ENCODE measurements around the gene HSPG2. TPM values are rescaled to one million over a fixed set of nuclear protein-coding genes. Genes with fewer than 3 reads are reported as not detected.
"Not testable (repeated sequence)": the region's sequence is repeated elsewhere in the genome, so short reads cannot be mapped to it uniquely, and the experiment has no call there.

HSPG2 gene
- total RNA-seq, 1 donor from 2014 or later: 179 TPM

DNA sequence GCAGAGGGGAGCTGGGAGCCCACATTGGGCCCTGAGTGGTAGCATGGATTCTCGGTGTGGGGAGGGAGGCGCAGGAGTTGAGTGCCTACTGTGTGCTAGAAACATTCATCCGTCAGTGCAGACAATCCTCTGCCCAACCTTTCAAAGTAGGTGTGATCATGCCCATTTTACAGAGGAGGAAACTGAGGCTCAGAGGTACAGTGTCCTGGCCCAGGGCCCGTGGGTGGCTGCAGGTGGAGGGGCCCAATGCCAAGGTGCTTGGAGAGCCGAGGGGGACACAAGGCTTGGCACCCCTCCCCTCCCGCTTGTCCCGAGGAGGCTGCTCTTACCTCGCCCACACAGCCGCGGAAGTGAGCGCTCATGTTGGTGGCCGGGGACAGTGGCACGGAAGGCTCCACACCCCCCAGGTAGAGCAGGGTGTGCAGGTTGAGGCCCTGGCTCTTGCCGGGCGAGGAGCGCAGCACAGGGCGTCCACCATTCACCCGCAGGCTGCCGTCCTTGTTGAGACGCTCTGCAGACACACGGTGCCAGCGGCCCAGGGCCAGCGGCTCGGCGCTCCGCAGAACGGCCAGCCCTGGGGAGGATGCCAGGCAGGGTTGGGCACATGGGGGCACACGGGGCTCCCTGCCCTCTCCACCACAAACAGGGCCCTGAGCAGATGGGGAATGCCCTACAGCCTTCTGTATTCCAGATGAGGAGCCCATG lies 108.5 kb downstream of the HSPG2 start:
- no peak for DNase-seq (ENCODE audit: extremely low spot score in 2 of 2)
- no peaks in the 10 kb centered on the region for H3K9me3 ChIP-seq
- H3K27me3 ChIP-seq: no peaks in the 10 kb centered on the region
- peaks cover 0 to 96% of the 10 kb centered on the region in 2 donors for H3K36me3 ChIP-seq
- TF ChIP-seq, protein P1, sequence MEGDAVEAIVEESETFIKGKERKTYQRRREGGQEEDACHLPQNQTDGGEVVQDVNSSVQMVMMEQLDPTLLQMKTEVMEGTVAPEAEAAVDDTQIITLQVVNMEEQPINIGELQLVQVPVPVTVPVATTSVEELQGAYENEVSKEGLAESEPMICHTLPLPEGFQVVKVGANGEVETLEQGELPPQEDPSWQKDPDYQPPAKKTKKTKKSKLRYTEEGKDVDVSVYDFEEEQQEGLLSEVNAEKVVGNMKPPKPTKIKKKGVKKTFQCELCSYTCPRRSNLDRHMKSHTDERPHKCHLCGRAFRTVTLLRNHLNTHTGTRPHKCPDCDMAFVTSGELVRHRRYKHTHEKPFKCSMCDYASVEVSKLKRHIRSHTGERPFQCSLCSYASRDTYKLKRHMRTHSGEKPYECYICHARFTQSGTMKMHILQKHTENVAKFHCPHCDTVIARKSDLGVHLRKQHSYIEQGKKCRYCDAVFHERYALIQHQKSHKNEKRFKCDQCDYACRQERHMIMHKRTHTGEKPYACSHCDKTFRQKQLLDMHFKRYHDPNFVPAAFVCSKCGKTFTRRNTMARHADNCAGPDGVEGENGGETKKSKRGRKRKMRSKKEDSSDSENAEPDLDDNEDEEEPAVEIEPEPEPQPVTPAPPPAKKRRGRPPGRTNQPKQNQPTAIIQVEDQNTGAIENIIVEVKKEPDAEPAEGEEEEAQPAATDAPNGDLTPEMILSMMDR (IDR thresholded peaks at IDR 0.05): no peak
- no peak for TF ChIP-seq POLR2A (IDR thresholded peaks at IDR 0.05)
- TF ChIP-seq POLR2AphosphoS5 (IDR thresholded peaks at IDR 0.05; ENCODE audit: insufficient read depth in 1 of 2, low read depth in 1 of 2): no peak
- H3K27ac ChIP-seq: no peak overlapping the region
- no peak overlapping the region for H3K4me3 ChIP-seq
- intact Hi-C loops (cut with DNase I): no loop called here
- no peaks in the 10 kb centered on the region for H3K4me1 ChIP-seq

DNA sequence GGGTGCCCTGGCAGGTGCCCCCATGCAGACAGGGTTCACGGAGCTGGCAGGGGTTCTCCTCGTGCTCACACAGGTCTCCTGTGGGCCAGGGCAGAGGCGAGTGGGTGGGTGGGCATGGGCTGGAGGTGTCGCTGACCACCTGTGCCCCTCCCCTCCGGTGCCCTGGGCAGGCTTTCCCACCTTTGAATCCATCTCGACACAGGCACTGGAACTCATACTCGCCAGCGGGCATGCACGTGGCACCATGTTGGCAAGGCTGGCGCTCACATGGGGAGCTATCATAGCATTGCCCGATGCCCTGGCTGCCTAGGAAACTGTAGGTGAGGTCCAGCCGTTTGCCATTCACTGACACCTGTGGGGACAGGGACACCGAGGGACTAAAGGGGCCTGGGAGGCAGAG lies 109.0 kb downstream of the HSPG2 start:
- Histone ChIP-seq H3K36me3 (peaks cover 2 to 96% of the 10 kb centered on the region in 2 donors), H3K27ac (no peak overlapping the region), H3K4me1 (no peaks in the 10 kb centered on the region), H3K27me3 (no peaks in the 10 kb centered on the region), H3K9me3 (no peaks in the 10 kb centered on the region), H3K4me3 (no peak overlapping the region)
- no peak for DNase-seq (ENCODE audit: extremely low spot score in 2 of 2)
- intact Hi-C loops (cut with DNase I): no loop called here
- no peak for TF ChIP-seq POLR2AphosphoS5 (IDR thresholded peaks at IDR 0.05; ENCODE audit: insufficient read depth in 1 of 2, low read depth in 1 of 2)
- no peak for TF ChIP-seq POLR2A (IDR thresholded peaks at IDR 0.05)
- TF ChIP-seq, protein P1 (IDR thresholded peaks at IDR 0.05): no peak

DNA sequence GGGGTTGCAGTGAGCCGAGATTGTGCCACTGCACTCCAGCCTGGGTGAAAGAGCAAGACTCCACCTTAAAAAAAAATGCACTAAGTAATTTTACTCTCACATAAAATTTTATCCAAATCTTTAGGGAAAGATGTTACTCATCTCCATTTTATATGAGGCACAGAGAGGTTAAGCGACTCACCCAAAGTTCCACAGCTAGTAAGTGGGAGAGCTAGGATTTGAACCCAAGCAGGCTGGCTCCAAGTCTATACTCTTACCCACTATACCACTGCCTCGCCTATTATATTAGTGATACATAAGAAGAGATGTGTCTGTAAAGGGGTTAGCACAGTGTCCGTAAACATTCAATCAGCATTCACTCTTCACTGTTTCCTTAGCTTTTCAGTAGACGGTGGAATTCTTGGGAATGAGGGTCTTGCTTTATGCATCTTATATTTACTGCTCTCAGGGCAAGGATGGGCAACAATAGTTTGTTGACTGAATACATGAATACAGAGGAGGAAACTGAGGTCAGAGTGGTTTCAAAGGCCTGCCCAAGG lies 109.9 kb downstream of the HSPG2 start:
- H3K27me3 ChIP-seq: no peaks in the 10 kb centered on the region
- no peaks in the 10 kb centered on the region for H3K9me3 ChIP-seq
- no peaks in the 10 kb centered on the region for H3K4me1 ChIP-seq
- H3K27ac ChIP-seq: no peak overlapping the region
- peaks cover 4 to 96% of the 10 kb centered on the region in 2 donors for H3K36me3 ChIP-seq
- TF ChIP-seq, protein P1 (IDR thresholded peaks at IDR 0.05): no peak
- TF ChIP-seq POLR2A (IDR thresholded peaks at IDR 0.05) (no peak), POLR2AphosphoS5 (IDR thresholded peaks at IDR 0.05; ENCODE audit: insufficient read depth in 1 of 2, low read depth in 1 of 2) (no peak)
- DNase-seq (ENCODE audit: extremely low spot score in 2 of 2): no peak
- H3K4me3 ChIP-seq: no peak overlapping the region
- intact Hi-C loops (cut with DNase I): no loop called here

DNA sequence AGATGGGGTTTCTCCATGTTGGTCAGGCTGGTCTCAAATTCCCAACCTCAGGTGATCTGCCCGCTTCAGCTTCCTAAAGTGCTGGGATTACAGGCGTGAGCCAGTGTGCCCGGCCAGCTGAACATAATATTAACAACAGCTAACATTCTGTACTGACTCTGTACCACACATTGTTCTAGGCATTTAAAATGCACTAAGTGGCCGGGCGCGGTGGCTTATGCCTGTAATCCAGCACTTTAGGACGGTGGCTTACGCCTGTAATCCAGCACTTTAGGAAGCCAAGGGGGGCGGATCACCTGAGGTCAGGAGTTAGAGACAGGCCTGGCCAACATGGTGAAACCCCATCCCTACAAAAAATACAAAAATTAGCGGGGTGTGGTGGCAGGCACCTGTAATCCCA lies 110.4 kb downstream of the HSPG2 start:
- H3K27me3 ChIP-seq; H3K4me3 ChIP-seq; intact Hi-C loops (cut with DNase I); H3K27ac ChIP-seq; DNase-seq (ENCODE audit: extremely low spot score in 2 of 2); H3K4me1 ChIP-seq; H3K9me3 ChIP-seq: not testable (repeated sequence)
- peaks cover 4 to 96% of the 10 kb centered on the region in 2 donors for H3K36me3 ChIP-seq

DNA sequence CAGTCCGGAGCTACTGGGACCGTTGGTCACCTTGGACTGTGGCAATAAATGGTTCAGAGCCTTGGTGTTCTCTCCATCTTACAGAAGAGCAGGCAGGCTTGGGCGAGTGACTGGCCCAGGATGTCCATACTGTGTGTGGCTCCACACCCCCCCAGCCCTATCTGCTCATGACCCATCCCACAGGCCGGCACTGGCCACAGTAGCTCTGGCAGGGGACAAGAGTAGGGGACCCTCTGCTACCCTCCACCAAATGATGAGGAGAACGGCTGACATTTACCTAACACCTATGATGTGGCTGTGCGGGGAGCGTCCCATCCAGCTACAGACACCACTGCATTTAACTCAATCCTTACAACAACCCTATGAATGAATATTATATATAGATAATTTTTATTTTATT lies 111.7 kb downstream of the HSPG2 start:
- intact Hi-C loops (cut with DNase I): no loop called here
- no peak overlapping the region for H3K4me3 ChIP-seq
- H3K4me1 ChIP-seq: no peaks in the 10 kb centered on the region
- H3K36me3 ChIP-seq: peaks cover 4 to 88% of the 10 kb centered on the region in 2 donors
- TF ChIP-seq POLR2A (IDR thresholded peaks at IDR 0.05) (no peak), POLR2AphosphoS5 (IDR thresholded peaks at IDR 0.05; ENCODE audit: insufficient read depth in 1 of 2, low read depth in 1 of 2) (no peak)
- TF ChIP-seq, protein P1 (IDR thresholded peaks at IDR 0.05): no peak
- DNase-seq (ENCODE audit: extremely low spot score in 2 of 2): no peak
- H3K27me3 ChIP-seq: no peaks in the 10 kb centered on the region
- H3K27ac ChIP-seq: no peak overlapping the region
- H3K9me3 ChIP-seq: no peaks in the 10 kb centered on the region
